ENCODE measurements around the gene GRB2.

GRB2 gene

GRCh38 chr17:75273977-75274708 lies 131.3 kb downstream of the GRB2 start:
- Mint-ChIP-seq H3K4me1 (peaks cover 19% of the 10 kb centered on the region), H3K4me3 (peak overlapping the region; percentile 49 to 75 (median 56)), H3K27me3 (ENCODE audit: low read depth) (peaks cover 2% of the 10 kb centered on the region), H3K27ac (no peak overlapping the region), H3K9me3 (no peaks in the 10 kb centered on the region), H3K36me3 (ENCODE audit: low read depth) (no peaks in the 10 kb centered on the region)
- TF ChIP-seq CTCF (IDR thresholded peaks at IDR 0.05; ENCODE audit: unreplicated experiment in 3 of 3) = no peak

GRCh38 chr17:75272848-75273184 lies 132.7 kb downstream of the GRB2 start:
- TF ChIP-seq CTCF (IDR thresholded peaks at IDR 0.05; ENCODE audit: unreplicated experiment in 3 of 3) = no peak
- Mint-ChIP-seq H3K27me3 (ENCODE audit: low read depth) (peaks cover 6% of the 10 kb centered on the region), H3K27ac (peak overlapping the region in 1 of 3 experiments; percentile 30), H3K9me3 (no peaks in the 10 kb centered on the region), H3K36me3 (ENCODE audit: low read depth) (no peaks in the 10 kb centered on the region), H3K4me1 (peaks cover 23% of the 10 kb centered on the region), H3K4me3 (peak overlapping the region; percentile 72 to 79 (median 79))

GRCh38 chr17:75271955-75272847 lies 133.3 kb downstream of the GRB2 start:
- H3K9me3 Mint-ChIP-seq = no peaks in the 10 kb centered on the region
- no peak for TF ChIP-seq CTCF (IDR thresholded peaks at IDR 0.05; ENCODE audit: unreplicated experiment in 3 of 3)
- H3K36me3 Mint-ChIP-seq (ENCODE audit: low read depth) = peaks cover under 1% of the 10 kb centered on the region
- peaks cover 23% of the 10 kb centered on the region for H3K4me1 Mint-ChIP-seq
- peak overlapping the region; percentile 73 to 84 (median 79) for H3K4me3 Mint-ChIP-seq
- H3K27me3 Mint-ChIP-seq (ENCODE audit: low read depth) = peaks cover 7% of the 10 kb centered on the region
- H3K27ac Mint-ChIP-seq = peak overlapping the region in 1 of 3 experiments; percentile 30

GRCh38 chr17:75271233-75271954 lies 134.1 kb downstream of the GRB2 start:
- TF ChIP-seq CTCF (IDR thresholded peaks at IDR 0.05; ENCODE audit: unreplicated experiment in 3 of 3) = peak; percentile 71 to 80 (median 78)
- Mint-ChIP-seq H3K36me3 (ENCODE audit: low read depth) (peaks cover 6% of the 10 kb centered on the region), H3K27ac (no peak overlapping the region)

GRCh38 chr17:75270966-75271232 lies 134.6 kb downstream of the GRB2 start, which contains the start of gene MIF4GD:
Gene MIF4GD (minus strand): TSS chr17:75271231. CDS start chr17:75270195, 1,036 bp downstream.
- peak within 1 kb of the TSS; percentile 86 to 93 (median 92) for H3K4me3 Mint-ChIP-seq
- peaks cover 28% of the 10 kb centered on the region for H3K4me1 Mint-ChIP-seq
- peak within 1 kb of the TSS in 2 of 3 experiments; percentile 79 to 83 for H3K27ac Mint-ChIP-seq
- H3K36me3 Mint-ChIP-seq (ENCODE audit: low read depth) = peaks cover 9% of the 10 kb centered on the region
- peaks cover 7% of the 10 kb centered on the region for H3K27me3 Mint-ChIP-seq (ENCODE audit: low read depth)
- H3K9me3 Mint-ChIP-seq = no peaks in the 10 kb centered on the region
- TF ChIP-seq CTCF (IDR thresholded peaks at IDR 0.05; ENCODE audit: unreplicated experiment in 3 of 3) = no peak

More at GRCh38 chr17:75271233-75271954, 134.1 kb downstream of the GRB2 start:
- Mint-ChIP-seq H3K4me1 (peaks cover 28% of the 10 kb centered on the region), H3K9me3 (no peaks in the 10 kb centered on the region), H3K4me3 (peak overlapping the region; percentile 73 to 84 (median 79)), H3K27me3 (ENCODE audit: low read depth) (peaks cover 7% of the 10 kb centered on the region)

All from nephron (organoid).